ENCODE measurements around the gene RABL6.
"Not testable (repeated sequence)": the region's sequence is repeated elsewhere in the genome, so short reads cannot be mapped to it uniquely, and the experiment has no call there.

RABL6 gene

GRCh38 chr9:136796775-136797347 lies 10.9 kb upstream of the RABL6 start:
- DNase-seq: not testable (repeated sequence)

- DNase-seq: no peak
Measured at GRCh38 chr9:136798708-136799078, 9.1 kb upstream of the RABL6 start.

DNA sequence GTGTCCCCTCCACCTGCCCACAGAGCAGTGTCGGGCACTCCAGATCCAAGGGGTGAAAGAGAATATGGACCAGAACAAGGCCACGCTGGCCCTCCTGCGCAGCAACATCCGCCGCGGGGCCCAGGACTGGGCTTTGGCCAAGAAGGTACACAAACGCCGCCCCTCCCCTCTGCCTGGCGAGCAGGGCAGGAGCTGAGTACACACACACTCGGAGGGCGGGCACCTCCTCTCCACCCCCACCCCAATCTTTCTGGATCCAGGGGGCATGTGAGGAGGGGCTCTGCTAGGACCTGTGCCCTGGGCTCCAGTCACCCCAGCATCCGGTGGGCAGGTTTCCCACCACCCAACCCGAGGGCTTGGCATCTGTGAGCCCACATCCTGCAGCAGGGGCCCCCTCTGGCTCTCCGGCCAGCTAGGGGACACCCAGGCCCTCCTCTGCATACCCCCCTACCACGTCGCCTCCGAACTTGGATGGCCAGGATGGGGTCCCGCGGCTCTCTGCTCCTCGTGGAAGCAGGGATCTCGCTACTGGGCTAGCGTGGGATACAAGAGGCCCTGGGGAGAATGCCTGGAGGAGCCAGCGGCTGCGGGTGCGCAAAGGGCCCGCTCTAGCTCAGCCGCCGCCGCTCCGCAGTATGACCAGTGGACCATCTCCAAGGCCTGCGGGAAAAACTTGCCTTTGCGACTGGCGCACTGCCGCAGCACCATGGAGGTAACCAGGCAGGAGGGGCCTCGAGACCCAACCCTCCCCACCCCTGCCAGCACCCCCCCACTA lies 8.5 kb upstream of the RABL6 start:
- DNase-seq: no peak

DNA sequence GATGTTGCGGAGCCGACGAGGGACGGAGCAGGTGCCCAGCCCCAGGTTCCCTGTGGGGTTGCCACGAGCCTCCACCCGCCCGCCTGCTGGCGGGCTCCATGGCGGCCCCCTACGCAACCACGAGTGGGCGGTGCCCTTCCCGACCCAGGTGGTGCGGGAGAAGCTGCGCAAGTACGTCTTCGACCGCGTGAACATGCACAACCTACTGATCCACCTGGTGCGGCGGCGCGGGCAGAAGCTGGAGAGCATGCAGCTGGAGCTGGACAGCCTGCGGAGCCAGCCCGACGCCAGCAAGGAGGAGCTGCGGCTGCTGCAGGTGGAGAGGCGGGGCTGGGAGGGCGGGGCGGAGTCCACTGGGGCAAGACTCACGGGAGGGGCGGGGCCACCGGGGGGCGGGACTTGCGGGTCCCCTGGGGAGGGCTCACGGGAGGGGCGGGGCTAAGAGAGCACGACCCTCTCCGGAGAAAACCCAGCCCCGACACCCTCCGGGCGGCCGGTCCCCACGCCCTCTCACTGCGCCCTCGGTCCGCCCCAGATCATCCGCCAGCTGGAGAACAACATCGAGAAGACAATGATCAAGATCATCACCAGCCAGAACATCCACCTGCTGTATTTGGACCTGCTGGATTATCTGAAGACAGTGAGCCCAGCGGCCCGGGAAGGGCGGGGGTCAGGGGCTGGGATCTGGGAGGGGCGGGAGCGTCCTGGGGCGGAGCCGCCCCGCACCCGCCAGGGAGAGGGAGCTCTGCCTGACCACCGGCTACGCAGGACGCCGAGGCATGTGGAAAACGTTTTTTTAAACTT lies 7.7 kb upstream of the RABL6 start:
- DNase-seq: no peak

GRCh38 chr9:136802321-136802720 lies 5.4 kb upstream of the RABL6 start:
- DNase-seq: no peak

- DNase-seq: not testable (repeated sequence)
Measured at GRCh38 chr9:136803009-136803550, 4.7 kb upstream of the RABL6 start.

DNA sequence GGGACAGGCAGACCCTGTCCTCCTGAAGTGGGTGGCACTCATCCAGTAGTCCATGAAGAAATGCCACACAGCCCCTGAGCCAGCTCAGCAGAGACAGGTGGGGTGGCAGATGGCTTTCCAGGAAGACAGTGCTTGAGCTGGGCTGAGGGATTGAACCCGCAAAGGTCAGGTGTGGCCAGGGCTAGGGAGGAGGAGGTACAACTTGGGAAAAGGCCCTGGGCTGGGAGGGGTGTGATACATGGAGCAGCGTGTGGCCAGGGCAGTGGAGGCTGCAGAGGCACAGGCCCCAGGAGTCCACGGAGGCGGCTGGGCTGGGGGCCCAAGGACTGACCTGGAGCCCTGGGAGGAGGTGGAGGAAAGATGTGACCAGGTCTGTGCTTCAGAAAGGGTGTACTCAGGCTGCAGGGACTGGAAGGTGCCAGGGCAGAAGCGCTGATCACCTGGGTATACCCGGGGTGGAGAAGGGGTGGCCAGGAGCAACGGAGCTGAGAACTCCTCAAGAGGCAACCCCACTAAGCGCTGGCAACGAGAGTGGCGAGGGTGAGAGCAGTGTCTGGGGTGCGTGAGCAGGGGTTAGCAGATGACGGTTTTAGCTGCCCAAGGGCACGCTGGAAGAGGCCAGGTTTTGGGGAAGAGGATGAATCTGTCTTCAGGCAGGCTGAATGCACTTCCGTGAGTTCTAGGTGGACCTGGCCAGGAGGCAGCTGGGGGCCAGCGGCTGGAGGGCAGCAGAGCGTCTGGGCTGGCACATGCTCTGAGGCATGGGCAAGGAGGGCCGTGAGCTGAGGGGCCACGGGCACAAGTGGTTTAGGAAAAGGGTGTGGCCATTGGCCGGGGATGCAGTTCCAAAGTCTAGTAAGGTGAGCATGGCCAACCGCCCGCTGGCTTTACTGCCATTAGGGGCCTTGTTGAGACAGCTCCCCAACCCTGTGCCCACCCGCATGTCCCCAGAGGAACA lies 3.9 kb upstream of the RABL6 start:
- DNase-seq: no peak

DNA sequence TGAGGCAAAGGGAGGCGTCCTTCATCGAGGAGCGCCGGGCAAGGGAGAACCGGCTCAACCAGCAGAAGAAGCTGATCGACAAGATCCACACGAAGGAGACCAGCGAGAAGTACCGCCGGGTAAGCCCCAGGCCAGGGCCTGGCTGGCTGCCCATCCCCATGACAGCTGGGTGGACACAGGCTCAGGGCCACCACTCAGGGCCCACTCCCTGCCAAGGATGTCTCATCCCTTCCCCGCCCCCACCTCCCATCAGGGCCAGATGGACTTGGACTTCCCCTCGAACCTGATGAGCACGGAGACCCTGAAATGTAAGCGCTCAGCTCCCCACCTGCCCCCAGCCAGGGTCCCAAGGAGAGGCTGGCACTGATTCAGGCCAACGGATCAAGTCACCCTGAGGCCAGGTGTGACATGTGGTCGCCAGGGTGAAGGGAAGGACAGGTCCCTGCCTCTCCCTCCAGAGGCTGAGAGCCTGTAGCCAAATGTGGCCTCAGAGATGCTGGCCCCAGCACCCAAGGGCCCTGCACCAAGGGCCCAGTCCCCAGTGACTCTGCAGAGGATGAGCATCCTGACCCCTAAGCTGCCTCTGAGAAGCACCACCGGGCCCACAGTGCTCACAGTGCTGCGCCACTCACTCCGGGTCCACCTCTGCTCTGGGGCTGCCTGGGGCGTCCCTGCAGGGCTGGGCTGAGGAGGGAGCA lies 3.1 kb upstream of the RABL6 start:
- DNase-seq: no peak

DNA sequence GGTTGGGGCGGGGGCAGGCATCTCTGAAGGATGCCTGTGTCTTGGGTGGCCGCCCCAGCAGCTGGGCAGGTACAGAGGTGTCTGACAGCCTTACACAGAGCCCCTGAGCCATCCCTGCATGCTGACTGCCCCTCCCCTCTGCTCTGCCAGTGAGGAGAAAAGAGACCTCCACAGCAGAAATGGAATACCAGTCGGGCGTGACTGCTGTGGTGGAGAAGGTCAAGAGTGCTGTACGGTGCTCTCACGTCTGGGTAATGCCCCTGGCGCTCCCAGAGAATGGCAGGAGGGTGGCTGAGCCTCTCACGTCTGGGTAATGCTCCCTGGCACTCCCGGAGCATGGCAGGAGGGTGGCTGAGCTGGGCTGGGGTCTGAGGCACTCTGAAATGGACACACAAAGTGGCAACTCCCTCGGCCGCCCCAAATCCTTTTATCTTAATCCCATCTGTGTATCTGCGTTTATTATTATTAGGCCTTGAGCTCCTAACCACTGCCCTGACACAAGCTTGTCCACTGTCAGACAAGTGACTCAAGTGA lies 2.5 kb upstream of the RABL6 start:
- no peak for DNase-seq

- DNase-seq: no peak
Measured at GRCh38 chr9:136806067-136806466, 1.7 kb upstream of the RABL6 start.

- no peak for DNase-seq
Measured at GRCh38 chr9:136806631-136807201, 1.0 kb upstream of the RABL6 start.

GRCh38 chr9:136808075-136808805 lies 492 bp downstream of the RABL6 start:
- DNase-seq: no peak

DNA sequence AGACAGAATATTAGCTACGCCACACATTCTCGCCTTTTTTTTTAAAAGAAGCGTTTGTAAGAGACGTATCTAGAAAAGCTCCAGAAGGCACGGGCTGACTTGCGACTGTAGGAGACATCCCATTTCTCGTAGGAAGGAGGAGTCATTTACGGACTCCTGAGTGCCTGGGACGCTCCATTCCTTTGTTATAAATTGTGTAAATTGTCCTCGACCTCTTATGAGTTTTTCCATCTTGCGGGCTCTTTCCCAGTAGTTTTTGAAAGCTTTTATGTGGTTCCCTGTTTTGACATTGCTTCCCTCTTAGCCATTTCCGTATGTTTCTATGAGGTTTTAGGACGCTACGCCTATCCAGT lies 1.0 kb downstream of the RABL6 start:
- DNase-seq: no peak

DNA sequence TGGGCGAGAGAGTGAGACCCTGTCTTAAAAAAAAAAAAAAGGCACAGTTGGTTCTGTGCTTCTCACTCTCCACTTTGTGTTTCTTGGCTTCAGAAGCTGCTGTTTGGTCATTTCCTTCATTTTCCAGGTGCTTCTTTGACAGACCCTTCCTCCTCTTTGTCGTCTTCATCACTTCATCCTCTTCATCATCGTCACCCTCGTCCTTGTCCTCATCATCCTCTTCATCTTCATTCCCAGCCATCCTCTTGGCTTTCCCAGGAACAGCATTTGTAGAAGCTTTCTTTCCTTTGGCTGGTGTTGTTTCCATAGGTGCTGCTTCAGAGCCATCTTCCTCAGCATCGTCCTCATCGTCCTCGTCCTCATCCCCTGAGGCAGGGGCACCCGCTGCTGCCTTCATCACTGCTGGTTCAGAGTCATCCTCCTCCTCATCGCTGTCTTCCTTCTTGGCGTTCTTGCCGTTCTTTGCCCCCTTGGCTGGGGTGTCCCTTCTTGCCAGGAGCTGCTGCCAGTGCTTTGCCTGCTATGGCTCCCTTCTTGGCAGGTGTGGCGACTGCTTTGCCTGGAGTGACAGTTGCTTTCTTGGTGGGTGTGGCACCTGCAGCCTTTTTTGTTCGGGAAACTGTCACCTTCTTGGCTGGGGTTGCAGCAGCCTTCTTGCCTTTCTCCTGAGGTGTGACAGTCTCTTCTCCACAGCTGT lies 7.1 kb downstream of the RABL6 start:
- no peak for DNase-seq

DNA sequence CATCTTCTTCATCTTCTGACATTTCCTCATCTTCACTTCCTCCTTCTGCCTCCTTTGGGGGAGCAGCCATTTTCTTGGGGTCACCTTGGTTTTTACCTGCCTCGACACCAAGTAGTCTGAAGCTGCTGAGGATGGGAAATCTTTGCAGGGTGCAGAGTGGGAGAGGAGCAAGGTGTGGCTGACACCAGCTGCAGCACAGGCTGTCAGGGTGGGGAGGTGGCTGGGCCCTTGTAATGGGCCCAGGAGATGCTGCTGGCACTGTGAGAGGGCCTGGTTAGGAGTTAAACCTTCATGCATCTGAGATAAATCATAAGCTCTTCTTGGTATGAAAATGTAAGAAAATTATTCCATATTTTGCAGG lies 7.7 kb downstream of the RABL6 start:
- no peak for DNase-seq

DNA sequence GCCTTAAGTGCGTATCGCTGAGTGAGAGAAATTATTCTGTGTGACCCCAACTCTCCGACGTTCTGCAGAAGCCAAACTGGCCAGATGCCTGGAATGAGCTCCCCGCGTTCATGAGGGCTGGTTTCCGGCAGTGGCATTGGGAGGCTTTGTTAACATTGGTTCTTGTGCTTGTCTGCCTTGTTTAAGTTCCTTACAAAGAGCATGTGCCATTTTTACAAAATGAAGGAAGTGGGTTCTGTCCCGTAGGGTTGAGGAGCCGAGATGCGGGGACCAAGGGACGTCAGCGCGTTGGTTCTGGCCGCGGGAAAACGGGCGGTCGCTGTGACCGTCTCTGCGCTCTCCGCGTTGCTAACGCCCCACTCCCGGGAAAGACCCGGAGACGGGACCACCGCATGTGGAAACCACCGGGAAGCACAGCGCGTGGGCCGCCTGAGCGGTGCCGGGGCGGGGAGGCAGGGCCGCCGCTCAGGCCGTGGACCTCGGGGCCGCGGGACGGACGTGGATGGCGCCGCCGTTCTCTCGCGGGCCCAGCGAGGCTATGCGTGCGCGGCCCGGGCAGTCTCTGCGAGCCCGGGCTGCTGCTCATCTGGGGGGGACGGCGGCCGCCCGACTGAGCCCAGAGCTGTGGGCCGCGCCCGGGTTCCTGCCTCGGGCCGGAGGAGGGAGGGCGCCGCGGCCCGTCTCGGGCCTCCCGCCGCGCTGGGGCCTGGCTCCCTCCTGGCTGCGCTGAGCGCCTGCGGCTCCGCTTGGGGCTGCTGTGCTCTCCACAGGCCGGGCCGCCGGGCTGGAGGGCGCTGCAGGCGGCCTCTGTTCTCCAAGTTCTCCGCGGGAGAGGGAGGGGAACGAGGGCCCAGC lies 13.4 kb downstream of the RABL6 start:
- DNase-seq: no peak

DNA sequence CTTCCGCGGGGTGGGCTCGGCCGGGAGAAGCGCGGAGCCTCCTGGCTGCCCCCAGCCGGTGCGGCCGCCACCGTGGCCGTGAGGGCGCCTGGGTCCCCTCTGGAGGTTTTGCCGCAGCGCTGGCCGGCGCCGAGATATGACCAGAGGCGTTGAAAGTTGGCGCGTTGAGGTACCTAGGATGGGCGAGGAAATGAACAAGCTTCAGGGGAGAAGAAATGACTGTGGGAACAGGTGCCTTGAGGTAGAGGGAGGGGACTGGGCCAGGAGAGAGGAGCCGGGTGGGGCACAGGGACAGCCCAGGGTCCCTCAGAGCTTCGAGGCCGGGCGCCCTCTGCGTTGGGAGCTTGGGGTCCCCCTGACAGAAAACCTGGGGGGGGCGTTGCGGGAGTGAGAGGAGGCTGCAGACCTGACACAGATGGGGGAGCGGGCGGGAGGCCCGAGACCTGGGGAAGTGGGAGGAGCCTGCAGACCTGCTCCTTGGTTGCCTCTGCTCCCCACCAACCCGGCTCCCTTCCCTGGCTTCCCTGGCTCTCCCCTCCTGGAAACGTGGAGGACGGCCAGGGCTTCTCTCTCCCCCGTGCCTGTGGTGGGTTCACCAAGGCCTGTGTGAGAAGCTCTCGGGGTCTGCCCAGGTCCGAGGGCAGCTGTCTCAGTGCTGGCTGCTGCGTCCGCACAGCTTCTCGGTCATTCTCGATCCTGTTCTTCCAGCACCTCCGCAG lies 14.2 kb downstream of the RABL6 start:
- no peak for DNase-seq
